IPS-18c (cell line): ENCODE measurements around the gene ZNF511.
"Not testable (repeated sequence)": the region's sequence is repeated elsewhere in the genome, so short reads cannot be mapped to it uniquely, and the experiment has no call there.

Experiments
- H3K4me3 ChIP-seq: 2 replicates; pipeline ENCODE4 v1.7.0; 2013; ENCODE audit warnings: low read depth, mild to moderate bottlenecking, low read length, moderate library complexity; ENCODE audit not compliant: insufficient read depth
- H3K9me3 ChIP-seq: one replicate; pipeline ENCODE4 v1.6.1; 2013; ENCODE audit warnings: mild to moderate bottlenecking, low read length, moderate library complexity; ENCODE audit not compliant: control insufficient read depth, insufficient read depth

The ZNF511 gene

DNA sequence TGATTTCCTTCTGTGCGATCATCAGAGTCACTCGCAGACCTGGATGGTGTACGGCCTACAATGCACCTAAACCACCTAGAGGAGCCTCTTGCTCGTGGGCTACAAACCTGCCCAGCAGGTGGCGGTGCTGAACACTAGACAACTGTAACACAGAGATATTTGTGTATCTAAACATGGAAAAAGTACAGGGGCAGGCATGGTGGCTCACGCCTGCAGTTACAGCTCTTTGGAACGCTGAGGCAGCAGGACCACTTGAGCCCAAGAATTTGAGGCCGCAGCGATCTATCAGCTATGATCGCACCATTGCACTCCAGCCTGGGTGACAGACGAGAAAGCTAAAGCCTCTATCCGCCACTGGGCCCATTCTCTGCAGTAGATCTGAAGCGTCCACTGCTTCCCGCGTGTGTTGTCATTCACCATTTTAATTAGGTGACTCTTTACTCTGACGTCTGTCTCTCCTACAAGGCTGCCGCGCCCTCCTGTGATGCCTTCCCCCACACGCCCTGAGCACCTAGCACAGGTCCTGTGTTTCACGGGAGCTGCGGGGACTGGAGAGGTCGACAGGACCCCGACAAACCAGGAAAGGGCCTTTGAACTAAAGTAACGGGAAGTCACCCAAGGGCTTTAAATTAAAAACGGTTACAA lies 816 bp upstream of the ZNF511 start:
- peak overlapping the region; percentile 96 for H3K4me3 ChIP-seq
- peaks cover 2% of the 10 kb centered on the region for H3K9me3 ChIP-seq

DNA sequence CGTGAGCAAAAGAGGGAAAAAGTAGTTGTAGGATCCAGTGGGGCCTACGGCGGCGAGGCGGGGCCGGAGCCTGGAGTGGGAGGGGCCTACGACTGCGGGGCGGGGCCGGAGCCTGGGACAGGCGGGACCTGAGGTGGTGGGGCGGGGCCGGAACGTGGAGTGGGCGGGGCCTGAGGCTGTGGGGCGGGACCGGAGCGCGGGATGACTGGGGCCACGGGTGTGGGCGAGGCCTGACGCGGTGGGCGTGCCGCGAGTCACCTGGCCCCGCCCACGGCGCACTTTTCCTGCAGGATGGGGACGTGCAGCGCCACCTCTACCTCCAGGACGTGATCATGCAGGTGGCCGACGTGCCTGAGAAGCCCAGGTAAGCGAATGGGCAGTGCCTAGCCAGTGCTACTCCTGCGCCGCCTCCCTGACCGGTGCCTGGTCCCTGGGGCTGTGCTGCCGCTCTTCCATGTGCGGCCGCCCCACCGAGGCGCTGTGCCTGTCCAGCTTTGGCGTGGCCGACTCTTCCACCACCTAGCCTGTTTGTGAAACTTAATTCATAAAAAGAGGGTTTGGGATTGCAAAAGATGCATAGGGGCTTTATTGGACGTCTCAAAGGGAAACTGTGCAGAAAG lies 496 bp downstream of the ZNF511 start:
- Histone ChIP-seq H3K4me3 (peak overlapping the region; percentile 96), H3K9me3 (peaks cover 2% of the 10 kb centered on the region)

GRCh38 chr10:133309720-133310398 lies 1.1 kb downstream of the ZNF511 start:
- peaks cover 2% of the 10 kb centered on the region for H3K9me3 ChIP-seq
- H3K4me3 ChIP-seq = no peak overlapping the region

DNA sequence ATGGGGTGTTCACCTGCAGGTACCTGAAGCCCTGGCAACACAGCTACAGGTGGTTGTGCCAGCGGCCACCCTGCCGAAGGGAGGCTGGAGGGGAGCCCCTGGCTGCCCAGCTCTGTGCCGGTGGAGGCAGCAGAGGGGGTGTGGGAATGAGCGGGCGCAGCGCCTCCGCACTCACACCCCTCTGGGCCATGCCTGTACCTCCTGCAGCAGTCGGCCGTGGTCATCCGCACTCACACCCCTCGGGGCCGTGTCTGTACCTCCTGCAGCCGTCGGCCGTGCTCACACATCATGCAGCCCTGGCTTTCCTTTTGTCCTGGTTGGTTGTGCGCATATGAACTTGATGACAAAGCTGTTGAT lies 1.7 kb downstream of the ZNF511 start:
- Histone ChIP-seq H3K9me3 (peaks cover 2% of the 10 kb centered on the region), H3K4me3 (no peak overlapping the region)

DNA sequence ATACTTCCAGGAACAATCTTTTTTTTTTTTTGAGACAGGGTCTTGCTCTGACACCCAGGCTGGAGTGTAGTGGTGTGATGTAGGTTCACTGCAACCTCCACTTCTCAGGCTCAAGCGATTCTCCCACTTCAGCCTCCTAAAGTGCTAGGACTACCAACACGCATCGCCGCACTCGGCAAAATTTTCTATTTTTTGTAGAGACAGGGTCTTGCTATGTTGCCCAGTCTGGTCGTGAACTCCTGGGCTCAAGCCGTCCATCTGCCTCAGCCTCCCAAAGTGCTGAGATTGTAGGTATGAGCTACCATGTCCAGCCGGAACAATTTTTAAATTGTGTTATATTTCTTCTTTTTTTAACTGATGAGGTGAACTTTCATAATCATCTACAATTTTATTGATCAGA lies 2.1 kb downstream of the ZNF511 start:
- Histone ChIP-seq H3K4me3 (no peak overlapping the region), H3K9me3 (peaks cover 2% of the 10 kb centered on the region)

DNA sequence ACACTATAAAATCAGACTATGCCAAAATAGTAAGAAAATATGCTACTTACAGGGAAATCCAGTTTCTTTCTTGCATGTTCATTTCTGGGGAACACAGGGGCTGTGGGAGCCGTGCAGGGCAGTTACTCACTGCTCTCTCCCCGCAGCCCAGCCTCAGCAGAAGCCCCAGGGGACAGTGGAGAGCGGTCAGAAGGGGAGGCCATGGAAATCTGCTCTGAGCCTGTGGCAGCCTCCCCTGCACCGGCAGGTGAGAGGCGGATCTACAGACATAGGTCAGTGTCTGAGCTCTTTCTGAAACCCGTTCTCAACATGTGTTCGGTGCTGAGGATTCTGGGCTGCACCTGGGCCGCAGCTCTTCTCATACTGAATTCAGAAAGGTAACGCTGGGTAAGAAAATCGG lies 2.9 kb downstream of the ZNF511 start:
- Histone ChIP-seq H3K4me3 (no peak overlapping the region), H3K9me3 (peaks cover 2% of the 10 kb centered on the region)

- Histone ChIP-seq H3K4me3 (no peak overlapping the region), H3K9me3 (peaks cover 2% of the 10 kb centered on the region)
Observed at GRCh38 chr10:133312016-133312768, 3.5 kb downstream of the ZNF511 start.

DNA sequence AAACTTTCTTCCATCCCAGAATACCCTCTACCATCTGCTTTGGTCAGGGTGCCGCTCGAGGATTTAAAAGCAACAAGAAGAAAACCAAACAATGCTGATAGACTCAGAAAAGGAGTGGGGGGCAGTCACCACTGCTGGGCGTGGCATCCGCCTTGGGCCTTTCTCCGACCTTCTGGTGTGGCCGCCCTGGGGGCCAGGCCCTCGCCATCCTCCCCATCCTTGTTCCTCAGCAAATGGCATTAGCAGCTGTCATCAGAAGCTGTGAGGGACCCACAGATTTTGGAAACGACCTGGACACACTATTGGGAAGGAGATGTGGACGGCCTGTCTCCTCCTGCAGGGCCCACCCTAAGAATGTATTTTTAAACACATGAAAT lies 4.0 kb downstream of the ZNF511 start:
- Histone ChIP-seq H3K4me3 (no peak overlapping the region), H3K9me3 (peaks cover 2% of the 10 kb centered on the region)

DNA sequence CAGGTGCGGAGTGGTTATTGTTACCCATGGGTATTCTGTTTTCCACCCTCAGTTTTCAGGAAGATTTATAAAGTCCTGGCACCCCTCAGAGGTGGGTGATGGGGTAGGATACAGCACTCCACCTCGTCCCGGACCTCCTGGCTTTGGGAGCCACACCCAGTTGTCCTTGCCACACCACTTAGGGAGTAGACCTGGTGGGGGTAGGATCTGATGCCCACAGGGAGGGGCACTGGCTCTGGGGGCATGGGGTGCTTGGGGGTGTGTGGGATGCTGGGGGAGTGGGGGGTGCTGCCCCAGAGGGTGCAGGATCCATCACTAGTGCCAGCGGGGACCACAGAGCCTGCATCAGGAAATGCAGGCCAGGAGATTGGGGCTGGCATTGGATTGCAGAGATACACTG lies 4.5 kb downstream of the ZNF511 start:
- Histone ChIP-seq H3K4me3 (no peak overlapping the region), H3K9me3 (peaks cover 2% of the 10 kb centered on the region)

DNA sequence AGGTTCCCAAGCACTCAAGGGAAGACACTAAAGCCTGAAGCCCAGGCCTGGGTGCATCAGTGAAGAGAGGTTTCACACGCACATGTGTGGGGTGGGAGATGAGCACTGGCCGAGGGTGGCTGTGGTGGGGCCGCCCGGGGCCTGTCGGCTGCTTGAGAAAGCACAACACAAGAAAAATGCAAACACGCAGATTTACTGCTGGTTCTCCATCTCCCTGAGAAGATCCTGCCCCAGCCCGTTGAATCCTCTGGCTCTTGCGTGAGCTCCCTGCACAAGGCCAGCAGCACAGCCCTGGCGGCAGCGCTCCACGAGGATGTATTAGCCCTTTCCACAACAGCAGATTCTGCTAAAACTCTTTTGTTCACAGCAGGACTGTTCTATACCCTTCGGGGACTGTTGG lies 6.2 kb downstream of the ZNF511 start:
- Histone ChIP-seq H3K9me3 (no peaks in the 10 kb centered on the region), H3K4me3 (no peak overlapping the region)

DNA sequence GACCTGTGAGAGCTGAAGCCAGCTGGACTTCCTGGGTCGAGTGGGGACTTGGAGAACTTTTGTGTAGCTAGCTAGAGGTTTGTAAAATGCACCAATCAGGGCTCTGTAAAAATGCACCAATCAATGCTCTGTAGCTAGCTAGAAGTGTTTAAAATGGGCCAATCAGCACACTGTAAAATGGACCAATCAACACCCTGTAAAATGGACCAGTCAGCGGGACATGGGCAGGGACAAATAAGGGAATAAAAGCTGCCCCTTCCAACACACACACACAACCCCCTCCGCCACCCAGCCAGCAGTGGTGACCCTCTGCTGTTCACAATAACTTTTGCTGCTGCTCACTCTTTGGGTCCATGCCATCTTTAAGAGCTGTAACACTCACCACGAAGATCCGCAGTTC lies 7.1 kb downstream of the ZNF511 start:
- no peak overlapping the region for H3K4me3 ChIP-seq
- H3K9me3 ChIP-seq = no peaks in the 10 kb centered on the region

- no peak overlapping the region for H3K4me3 ChIP-seq
- H3K9me3 ChIP-seq = no peaks in the 10 kb centered on the region
Observed at GRCh38 chr10:133316266-133316665, 7.6 kb downstream of the ZNF511 start.

GRCh38 chr10:133316732-133317131 lies 8.0 kb downstream of the ZNF511 start:
- Histone ChIP-seq H3K9me3 (no peaks in the 10 kb centered on the region), H3K4me3 (no peak overlapping the region)

DNA sequence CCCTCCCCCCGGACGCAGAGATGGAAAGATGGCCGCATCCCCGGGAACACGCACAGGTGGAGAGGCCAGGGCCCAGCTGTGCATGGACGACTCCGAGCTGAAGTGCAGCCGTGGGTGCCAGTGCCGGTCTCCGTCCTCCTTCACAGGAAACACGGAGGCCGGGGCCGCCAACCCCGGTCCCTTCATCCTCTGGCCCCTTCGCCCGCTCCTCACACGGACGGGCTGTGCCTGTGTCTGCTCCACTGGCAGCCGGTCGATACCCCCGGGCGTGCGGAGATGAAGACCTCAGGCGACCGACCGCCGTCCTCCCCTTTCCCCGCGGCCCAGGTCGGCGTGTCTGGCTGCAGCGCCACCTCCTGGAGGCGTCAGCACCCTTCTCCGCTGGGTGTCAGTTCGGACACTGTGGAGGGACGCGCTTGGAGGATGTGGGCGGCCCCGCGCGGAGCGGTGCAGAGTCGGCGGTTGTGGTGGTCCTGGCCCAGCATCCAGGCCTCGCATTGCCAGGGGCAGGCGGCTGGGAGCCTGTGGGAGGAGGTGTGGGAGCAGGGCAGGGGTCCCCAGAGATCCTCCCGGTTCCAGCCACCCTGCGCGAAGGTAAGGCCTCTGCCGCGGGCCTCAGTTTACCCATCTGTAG lies 9.9 kb downstream of the ZNF511 start:
- peak overlapping the region; percentile 64 for H3K4me3 ChIP-seq

GRCh38 chr10:133320852-133321422 lies 12.2 kb downstream of the ZNF511 start:
- H3K4me3 ChIP-seq, H3K9me3 ChIP-seq: not testable (repeated sequence)

More for the DNA sequence above, 9.9 kb downstream of the ZNF511 start:
- no peaks in the 10 kb centered on the region for H3K9me3 ChIP-seq

- not testable (repeated sequence) for H3K9me3 ChIP-seq, H3K4me3 ChIP-seq
Observed at GRCh38 chr10:133322064-133322709, 13.5 kb downstream of the ZNF511 start.
